GM20000 (cell line): ENCODE data around the gene ARAF.
A peak's percentile ranks its signal among the peaks of the same experiment; 100 is the strongest.

Experiments used
- DNase-seq: peaks from one replicate; pipeline ENCODE4 v3.0.0; 2012; ENCODE audit warnings: low spot score
- TF ChIP-seq, protein P1 (sequence below): IDR thresholded peaks from 2 replicates; pipeline ENCODE4 v1.5.1; 2012; ENCODE audit warnings: mild to moderate bottlenecking, control low read depth; ENCODE audit errors: extremely low read depth, missing control alignments

ARAF gene

DNA sequence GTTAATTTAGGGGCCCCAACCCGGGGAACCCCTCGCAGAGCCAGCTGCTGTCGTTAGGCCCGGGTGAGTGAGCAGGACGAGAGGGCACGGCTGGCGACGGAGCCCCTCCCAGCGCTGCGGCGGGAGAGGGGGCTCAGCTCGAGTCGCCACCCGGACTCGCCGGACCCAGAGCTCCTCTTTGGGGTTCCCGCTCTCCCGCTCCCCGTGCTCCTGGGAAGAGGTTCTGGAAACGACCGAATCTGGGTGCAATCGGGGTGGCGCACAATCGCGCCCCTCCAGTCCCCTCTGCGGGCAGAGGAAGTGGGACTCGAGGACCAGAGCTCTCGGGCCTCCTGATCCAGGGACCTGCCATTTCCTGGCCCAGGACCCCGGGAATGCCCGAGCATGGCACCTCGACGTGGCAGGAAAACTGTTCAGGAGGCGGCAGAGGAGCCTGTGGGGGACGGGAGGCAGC lies 37.3 kb upstream of the ARAF start:
- no peak for DNase-seq
- TF ChIP-seq, protein P1, sequence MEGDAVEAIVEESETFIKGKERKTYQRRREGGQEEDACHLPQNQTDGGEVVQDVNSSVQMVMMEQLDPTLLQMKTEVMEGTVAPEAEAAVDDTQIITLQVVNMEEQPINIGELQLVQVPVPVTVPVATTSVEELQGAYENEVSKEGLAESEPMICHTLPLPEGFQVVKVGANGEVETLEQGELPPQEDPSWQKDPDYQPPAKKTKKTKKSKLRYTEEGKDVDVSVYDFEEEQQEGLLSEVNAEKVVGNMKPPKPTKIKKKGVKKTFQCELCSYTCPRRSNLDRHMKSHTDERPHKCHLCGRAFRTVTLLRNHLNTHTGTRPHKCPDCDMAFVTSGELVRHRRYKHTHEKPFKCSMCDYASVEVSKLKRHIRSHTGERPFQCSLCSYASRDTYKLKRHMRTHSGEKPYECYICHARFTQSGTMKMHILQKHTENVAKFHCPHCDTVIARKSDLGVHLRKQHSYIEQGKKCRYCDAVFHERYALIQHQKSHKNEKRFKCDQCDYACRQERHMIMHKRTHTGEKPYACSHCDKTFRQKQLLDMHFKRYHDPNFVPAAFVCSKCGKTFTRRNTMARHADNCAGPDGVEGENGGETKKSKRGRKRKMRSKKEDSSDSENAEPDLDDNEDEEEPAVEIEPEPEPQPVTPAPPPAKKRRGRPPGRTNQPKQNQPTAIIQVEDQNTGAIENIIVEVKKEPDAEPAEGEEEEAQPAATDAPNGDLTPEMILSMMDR: no peak

DNA sequence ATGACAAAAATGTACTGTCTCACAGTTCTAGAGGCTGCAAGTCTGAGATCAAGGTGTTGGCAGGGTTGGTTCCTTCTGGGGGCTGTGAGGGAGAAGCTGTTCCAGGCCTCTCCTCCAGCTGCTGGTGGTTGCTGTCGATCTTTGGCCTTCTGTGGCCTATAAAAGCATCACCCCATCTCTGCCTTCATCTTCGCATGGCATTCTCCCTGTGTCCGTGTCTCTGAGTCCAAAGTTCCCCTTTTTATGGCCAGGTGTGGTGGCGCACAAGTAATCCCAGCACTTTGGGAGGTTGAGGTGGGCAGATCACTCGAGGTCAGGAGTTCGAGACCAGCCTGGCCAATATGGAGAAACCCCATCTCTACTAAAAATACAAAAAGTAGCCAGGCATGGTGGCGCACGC lies 31.5 kb upstream of the ARAF start:
- DNase-seq: no peak
- TF ChIP-seq, protein P1: no peak

DNA sequence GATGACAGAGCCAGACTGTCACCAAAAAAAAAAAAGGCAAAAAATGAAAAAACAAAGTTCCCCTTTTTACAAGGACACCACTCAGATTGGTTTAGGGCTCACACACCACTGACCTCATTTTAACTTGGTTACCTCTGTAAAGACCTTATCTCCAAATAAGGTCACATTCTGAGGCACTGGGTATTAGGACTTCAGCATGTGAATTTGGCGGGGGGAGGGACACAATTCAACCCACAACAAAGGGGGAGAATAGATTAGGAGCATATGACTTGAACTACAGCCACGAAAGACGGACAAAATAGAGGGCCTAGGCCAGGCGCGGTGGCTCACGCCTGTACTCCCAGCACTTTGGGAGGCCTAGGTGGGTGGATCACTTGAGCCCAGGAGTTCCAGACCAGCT lies 31.0 kb upstream of the ARAF start:
- TF ChIP-seq, protein P1: no peak
- no peak for DNase-seq

DNA sequence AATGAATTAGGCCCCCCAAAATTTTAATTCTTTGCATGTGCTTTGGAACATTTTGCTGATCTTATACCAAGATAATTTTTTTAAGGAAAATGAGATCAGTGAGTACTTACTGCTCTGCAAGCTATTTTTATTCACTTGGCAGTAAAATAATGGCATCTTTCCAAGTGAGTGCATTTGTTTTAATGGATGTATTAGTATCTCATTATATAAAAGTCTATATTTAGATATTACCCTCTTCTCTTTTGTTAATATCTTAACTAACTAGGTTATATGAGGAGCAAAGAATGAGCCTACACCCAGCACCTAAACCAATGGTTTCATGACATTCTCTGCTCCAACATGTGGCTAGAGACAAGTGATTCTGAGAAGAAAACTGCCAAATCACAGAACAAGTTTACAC lies 21.1 kb upstream of the ARAF start:
- no peak for DNase-seq
- TF ChIP-seq, protein P1: no peak

DNA sequence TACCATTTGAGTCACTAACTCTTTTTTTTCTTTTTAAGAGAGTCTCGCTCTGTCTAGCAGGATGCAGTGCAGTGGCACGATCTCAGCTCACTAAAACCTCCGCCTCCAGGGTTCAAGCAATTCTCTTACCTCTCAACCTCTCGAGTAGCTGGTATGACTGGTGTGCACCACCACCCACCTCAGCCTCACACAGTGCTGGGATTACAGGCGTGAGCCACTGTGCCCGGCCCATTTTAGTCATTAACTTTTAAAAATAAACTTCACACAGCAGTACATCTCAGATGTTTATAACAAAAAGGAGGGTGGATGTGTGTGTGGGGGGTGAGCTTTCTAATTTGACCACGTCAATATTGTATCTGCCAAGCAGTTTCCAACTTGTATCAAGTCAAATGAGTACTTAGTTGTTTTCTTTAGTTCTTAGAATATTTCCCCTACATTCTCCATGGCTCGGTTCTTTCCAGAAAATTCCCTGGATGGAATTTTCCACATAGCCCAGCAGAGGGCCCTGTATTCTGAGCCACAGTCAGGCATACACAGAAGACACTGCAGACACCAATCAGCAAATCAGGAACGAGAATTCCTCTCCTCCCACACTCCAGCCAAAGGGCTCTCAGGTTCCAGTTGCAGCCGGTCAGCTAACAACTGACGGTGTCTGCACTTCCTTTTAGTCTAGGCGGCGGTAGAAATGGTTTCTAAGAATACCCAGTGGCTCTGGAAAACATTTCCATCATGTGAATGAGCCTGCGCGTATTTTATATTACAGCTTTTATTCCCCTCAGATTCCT lies 20.1 kb upstream of the ARAF start:
- DNase-seq: peak; percentile 34

DNA sequence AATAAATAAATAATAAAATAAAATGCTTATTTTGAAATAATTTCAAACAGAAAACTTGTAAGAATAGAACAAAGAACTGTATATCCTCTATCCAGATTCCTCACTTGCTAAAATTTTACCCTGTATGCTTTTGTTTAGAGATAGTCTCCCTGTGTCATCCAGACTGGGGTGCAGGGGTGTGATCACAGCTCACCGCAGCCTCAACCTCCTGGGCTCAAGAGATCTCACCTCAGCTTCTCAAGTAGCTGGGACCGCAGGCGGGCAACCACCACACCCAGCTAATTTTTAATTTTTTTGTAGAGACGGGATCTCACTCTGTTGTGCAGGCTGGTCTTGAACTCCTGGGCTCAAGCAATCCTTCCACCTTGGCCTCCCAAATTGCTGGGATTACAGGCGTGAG lies 17.5 kb upstream of the ARAF start:
- TF ChIP-seq, protein P1: no peak
- no peak for DNase-seq

More for the DNA sequence above, 20.1 kb upstream of the ARAF start:
- TF ChIP-seq, protein P1: no peak

DNA sequence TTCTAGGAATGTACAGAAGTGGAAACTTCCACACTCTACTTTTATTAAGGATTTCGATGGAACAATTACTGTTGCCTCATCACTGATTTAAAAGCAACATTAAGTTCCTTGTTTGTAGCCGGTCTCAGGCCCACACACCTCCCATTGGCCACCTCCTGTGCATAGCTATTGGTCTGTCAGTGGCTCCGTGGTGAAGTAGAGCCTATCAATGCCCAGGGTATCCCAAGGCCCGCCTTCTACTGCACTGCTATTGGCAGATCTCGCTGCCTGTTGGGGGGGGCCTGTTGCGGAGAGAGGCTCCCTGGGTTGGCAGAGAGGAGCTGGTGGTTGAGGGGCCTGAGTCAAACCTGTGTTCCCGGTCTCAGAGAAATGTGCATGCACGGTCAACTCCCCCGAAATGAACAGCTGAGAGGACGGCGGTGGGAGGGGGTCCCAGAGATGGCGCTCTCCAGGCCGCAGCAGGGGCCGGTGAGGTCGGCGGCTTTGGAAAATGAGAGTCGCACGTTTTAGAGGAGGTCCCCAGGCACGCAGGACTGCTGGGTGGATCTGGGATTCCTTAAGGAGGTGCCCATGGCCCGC lies 4.9 kb upstream of the ARAF start:
- TF ChIP-seq, protein P1: no peak
- DNase-seq: peak; percentile 64
